Testis (tissue), 2 donors: ENCODE measurements around the gene GNRHR.

Source experiments
- CTCF ChIP-seq, 3 experiments: fragments of 450-650 bp in 2 of 3; fragments of 200-600 bp in 1 of 3; sonication (generic) in 1 of 3; IDR thresholded peaks; one replicate each; pipeline ENCODE4 v1.5.1; 2016 to 2019; ENCODE audit warnings: antibody characterized with exemption in 3 of 3, mild to moderate bottlenecking in 2 of 3, moderate library complexity in 1 of 3
- POLR2A ChIP-seq: fragments of 450-650 bp; IDR thresholded peaks from one replicate; pipeline ENCODE4 v1.6.1; 2017; ENCODE audit warnings: antibody characterized with exemption, mild to moderate bottlenecking, moderate library complexity

DNA sequence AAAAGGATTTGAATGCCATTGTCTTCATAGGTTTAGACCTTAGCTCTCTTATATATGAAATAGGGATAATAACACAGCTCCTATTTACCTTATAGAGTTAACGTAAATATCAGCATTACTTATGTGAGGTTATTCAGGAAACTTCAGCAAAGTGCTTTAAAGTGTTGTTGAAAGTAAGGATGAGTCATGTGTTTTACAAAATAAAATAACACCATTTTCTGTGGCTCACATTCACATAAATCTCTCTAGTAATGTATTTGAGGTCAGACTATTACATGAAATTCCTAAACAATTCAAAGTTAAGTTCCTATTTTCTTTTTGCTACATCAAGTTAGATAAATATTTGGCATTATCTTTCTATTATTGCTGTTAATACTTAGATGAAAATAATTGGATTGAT is 2.9 kb downstream of the GNRHR start:
- TF ChIP-seq CTCF (IDR thresholded peaks at IDR 0.05): no peak
- no peak for TF ChIP-seq POLR2A
